ENCODE results near the gene FOSB. TPM values are rescaled to one million over a fixed set of nuclear protein-coding genes. Genes with fewer than 3 reads are reported as not detected.

FOSB gene
- total RNA-seq: 1,000 to 10,000 TPM in 1 of 5 donors, 100 to 1,000 TPM in 1, 10 to 100 TPM in 1, 1 to 10 TPM in 2; 6.7 to 1,173 (median 10.4) TPM
- total RNA-seq (2013): 359 TPM
- total RNA-seq: 1.2 to 3,888 (median 62.1) reads per million in 29 experiments

DNA sequence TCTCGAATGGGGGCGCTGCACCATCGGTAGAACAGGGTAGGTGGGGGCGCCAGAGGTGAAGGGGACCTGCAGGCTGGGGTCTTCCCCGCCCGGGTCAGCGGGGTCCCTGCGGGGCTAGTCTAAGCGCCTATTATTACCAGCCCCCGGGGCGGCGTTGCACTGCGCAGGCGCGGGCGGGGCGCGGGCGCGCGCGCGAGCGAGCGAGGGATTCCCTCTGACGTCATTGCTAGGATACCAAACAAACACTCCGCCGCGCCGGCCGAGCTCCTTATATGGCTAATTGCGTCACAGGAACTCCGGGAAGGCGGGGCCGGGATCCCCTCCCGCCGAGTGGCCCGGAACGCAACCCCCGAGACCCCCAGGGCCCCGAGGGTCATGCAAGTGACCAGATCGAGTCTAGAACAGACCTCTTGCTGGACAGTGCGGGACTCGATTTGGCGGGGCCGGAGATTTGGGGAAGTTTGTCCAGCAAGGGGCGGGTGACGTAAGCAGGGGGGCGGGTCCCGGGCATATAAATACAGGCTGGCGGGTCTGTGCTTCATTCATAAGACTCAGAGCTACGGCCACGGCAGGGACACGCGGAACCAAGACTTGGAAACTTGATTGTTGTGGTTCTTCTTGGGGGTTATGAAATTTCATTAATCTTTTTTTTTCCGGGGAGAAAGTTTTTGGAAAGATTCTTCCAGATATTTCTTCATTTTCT, at the start of gene FOSB:
FOSB (plus strand) TSS at position 541 of the 703 bp plus-strand sequence. CDS start 591 bp downstream, outside the sequence.
- H3K4me1 Mint-ChIP-seq: peaks cover 28 to 38% (median 29%) of the 10 kb centered on the region in 3 donors
- CTCF ChIA-PET: interaction anchor here in 1 of 2 donors (0.7 to 4.8 kb wide), 5 partner anchors 11 to 28 kb away, joined by 4 to 31 read pairs (median 6); no protein-coding TSS in a partner anchor

DNA sequence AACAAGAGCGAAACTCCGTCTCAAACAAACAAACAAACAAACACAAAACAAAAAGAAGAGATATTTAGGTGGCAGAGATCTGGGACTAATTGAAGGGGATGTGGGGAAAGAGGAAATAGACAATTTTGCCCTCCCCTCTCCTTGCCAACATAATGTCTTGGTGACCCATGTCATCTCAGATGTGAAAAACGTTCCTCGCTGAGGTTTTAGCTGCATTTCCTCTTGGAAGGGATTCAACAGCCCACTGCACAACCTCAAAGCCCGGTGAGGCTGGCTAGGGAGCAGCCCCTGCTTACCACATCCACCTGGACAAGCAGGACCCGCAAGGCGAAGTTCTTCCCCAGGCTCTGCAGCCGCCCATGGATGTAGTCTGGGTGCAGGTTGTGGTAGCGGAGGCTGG, 49.0 kb upstream of the FOSB start:
- no peak overlapping the region for H3K4me3 ChIP-seq (ENCODE audit: control insufficient read depth in 1 of 2, extremely low read depth in 1 of 2, low read length in 1 of 2)
- peaks cover 17 to 42% of the 10 kb centered on the region in 2 experiments for H3K4me1 ChIP-seq (ENCODE audit: control insufficient read depth in 1 of 2, extremely low read depth in 1 of 2, insufficient read depth in 2 of 2, low read length in 2 of 2)
- no peak overlapping the region for H3K27ac ChIP-seq (ENCODE audit: low read length)
- CTCF ChIA-PET: no interaction called here
- no CpG with 5 or more reads among the region's 9 CpGs for WGBS (ENCODE audit: insufficient coverage)
- POLR2A ChIA-PET: no interaction called here
- Mint-ChIP-seq H3K27ac (no peak overlapping the region), H3K4me1 (peaks cover 21 to 42% (median 32%) of the 10 kb centered on the region in 3 donors), H3K4me3 (no peak overlapping the region), H3K9me3 (no peaks in the 10 kb centered on the region), H3K36me3 (peaks cover 27% of the 10 kb centered on the region), H3K27me3 (no peaks in the 10 kb centered on the region)
- peaks cover 18 to 44% of the 10 kb centered on the region in 2 donors for H3K36me3 ChIP-seq (ENCODE audit: control insufficient read depth in 2 of 2, extremely low read depth in 1 of 2, insufficient read depth in 1 of 2, low read length in 1 of 2)
- DNase-seq (no peak), ATAC-seq (replicated peaks in 1 of 4) (no peak)
- no peaks in the 10 kb centered on the region for H3K27me3 ChIP-seq (replicated peaks in 1 of 2; ENCODE audit: control insufficient read depth in 2 of 2, extremely low read depth in 1 of 2, insufficient read depth in 2 of 2, low read length in 1 of 2)
- H3K9me3 ChIP-seq: no peaks in the 10 kb centered on the region

More for the DNA sequence above, at the start of gene FOSB:
- peak; percentile 86 to 98 (median 92) for DNase-seq
- ATAC-seq (replicated peaks in 1 of 4): peak; percentile 31 to 41 (median 38)
- peaks cover 19% of the 10 kb centered on the region for H3K36me3 Mint-ChIP-seq
- peaks cover 5 to 43% of the 10 kb centered on the region in 2 experiments for H3K4me1 ChIP-seq (ENCODE audit: control insufficient read depth in 1 of 2, extremely low read depth in 1 of 2, insufficient read depth in 2 of 2, low read length in 2 of 2)
- no peaks in the 10 kb centered on the region for H3K9me3 ChIP-seq
- peak within 1 kb of the TSS; percentile 93 to 97 for H3K27ac Mint-ChIP-seq
- POLR2A ChIA-PET: interaction anchor here (0.6 to 3.4 kb wide), 16 partner anchors 10 to 1145 kb away, joined by 3 to 59 read pairs (median 6); partner anchors contain the start of gene IRF2BP1 (in 1 of the 2)
- H3K27me3 Mint-ChIP-seq: peaks cover 4 to 7% of the 10 kb centered on the region in 2 donors
- no peaks in the 10 kb centered on the region for H3K9me3 Mint-ChIP-seq
- H3K36me3 ChIP-seq (ENCODE audit: control insufficient read depth in 2 of 2, extremely low read depth in 1 of 2, insufficient read depth in 1 of 2, low read length in 1 of 2): no peaks in the 10 kb centered on the region
- H3K4me3 Mint-ChIP-seq: peak within 1 kb of the TSS; percentile 89 to 95 (median 89)
- H3K27ac ChIP-seq (ENCODE audit: low read length): peak within 1 kb of the TSS; percentile 94
- H3K27me3 ChIP-seq (replicated peaks in 1 of 2; ENCODE audit: control insufficient read depth in 2 of 2, extremely low read depth in 1 of 2, insufficient read depth in 2 of 2, low read length in 1 of 2): peaks cover 2 to 44% of the 10 kb centered on the region in 2 experiments
- under 1% methylated on average over 52 of the region's 56 CpGs for WGBS (ENCODE audit: insufficient coverage)
- H3K4me3 ChIP-seq (ENCODE audit: control insufficient read depth in 1 of 2, extremely low read depth in 1 of 2, low read length in 1 of 2): peak within 1 kb of the TSS; percentile 73 to 86

DNA sequence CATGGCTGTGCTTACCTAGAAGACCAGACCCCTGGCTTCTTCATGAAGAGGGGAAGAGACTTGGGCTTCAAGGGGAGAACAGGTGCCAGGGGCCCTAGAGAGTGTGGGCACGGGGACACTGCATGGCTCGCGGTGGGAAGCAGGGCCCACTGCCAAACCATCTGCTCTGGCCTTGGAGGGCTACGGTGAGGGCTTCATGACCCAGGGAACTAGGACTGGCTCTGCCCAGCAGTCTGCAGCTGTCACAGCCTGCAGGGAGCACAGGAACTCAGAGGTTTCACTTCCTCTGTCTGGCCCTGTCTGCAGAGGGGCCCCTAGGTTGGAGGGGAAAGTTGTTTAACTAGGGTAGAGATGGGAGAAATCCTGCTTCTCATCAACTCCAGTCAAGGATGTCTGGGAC, 48.4 kb upstream of the FOSB start:
- Mint-ChIP-seq H3K4me1 (peaks cover 26 to 48% (median 38%) of the 10 kb centered on the region in 3 donors), H3K27ac (peak overlapping the region; percentile 23 to 77), H3K36me3 (peaks cover 23% of the 10 kb centered on the region), H3K4me3 (peak overlapping the region in 1 of 3 donors; percentile 15), H3K27me3 (no peaks in the 10 kb centered on the region), H3K9me3 (no peaks in the 10 kb centered on the region)
- Histone ChIP-seq H3K27ac (ENCODE audit: low read length) (no peak overlapping the region), H3K36me3 (ENCODE audit: control insufficient read depth in 2 of 2, extremely low read depth in 1 of 2, insufficient read depth in 1 of 2, low read length in 1 of 2) (peaks cover 18 to 39% of the 10 kb centered on the region in 2 donors), H3K9me3 (no peaks in the 10 kb centered on the region), H3K27me3 (replicated peaks in 1 of 2; ENCODE audit: control insufficient read depth in 2 of 2, extremely low read depth in 1 of 2, insufficient read depth in 2 of 2, low read length in 1 of 2) (no peaks in the 10 kb centered on the region), H3K4me3 (ENCODE audit: control insufficient read depth in 1 of 2, extremely low read depth in 1 of 2, low read length in 1 of 2) (no peak overlapping the region), H3K4me1 (ENCODE audit: control insufficient read depth in 1 of 2, extremely low read depth in 1 of 2, insufficient read depth in 2 of 2, low read length in 2 of 2) (peaks cover 17 to 48% of the 10 kb centered on the region in 2 experiments)
- 15% methylated on average over 4 of the region's 4 CpGs for WGBS (ENCODE audit: insufficient coverage)
- POLR2A ChIA-PET: no interaction called here
- no peak for ATAC-seq (replicated peaks in 1 of 4)
- CTCF ChIA-PET: no interaction called here
- peak in 1 of 35 experiments; percentile 47 for DNase-seq

DNA sequence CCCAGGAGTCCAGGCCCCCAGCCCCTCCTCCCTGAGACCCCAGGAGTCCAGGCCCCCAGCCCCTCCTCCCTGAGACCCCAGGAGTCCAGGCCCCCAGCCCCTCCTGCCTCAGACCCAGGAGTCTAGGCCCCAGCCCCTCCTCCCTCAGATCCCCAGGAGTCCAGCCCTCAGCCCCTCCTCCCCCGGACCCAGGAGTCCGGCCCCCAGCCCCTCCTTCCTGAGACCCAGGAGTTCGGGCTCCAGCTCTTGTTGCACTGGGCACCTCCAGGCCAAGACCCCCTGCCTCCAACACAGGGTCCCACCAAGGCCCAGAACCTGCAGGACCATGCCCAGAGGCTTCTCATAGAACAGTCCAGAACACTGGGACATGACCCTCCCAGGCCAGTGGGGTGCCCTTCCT, 47.9 kb upstream of the FOSB start:
- no peak for ATAC-seq (replicated peaks in 1 of 4)
- H3K4me3 ChIP-seq (ENCODE audit: control insufficient read depth in 1 of 2, extremely low read depth in 1 of 2, low read length in 1 of 2): no peak overlapping the region
- 23% methylated on average over 3 of the region's 3 CpGs for WGBS (ENCODE audit: insufficient coverage)
- peaks cover 29 to 51% (median 41%) of the 10 kb centered on the region in 3 donors for H3K4me1 Mint-ChIP-seq
- H3K27ac Mint-ChIP-seq: no peak overlapping the region
- peaks cover 19% of the 10 kb centered on the region for H3K36me3 Mint-ChIP-seq
- H3K4me3 Mint-ChIP-seq: peak overlapping the region in 1 of 3 donors; percentile 45
- H3K9me3 Mint-ChIP-seq: no peaks in the 10 kb centered on the region
- CTCF ChIA-PET: interaction anchor here in 1 of 2 donors (1.4 kb wide), 1 partner anchor 59 kb away, joined by 4 read pairs; no protein-coding TSS in a partner anchor
- H3K4me1 ChIP-seq (ENCODE audit: control insufficient read depth in 1 of 2, extremely low read depth in 1 of 2, insufficient read depth in 2 of 2, low read length in 2 of 2): peaks cover 17 to 50% of the 10 kb centered on the region in 2 experiments
- H3K9me3 ChIP-seq: no peaks in the 10 kb centered on the region
- POLR2A ChIA-PET: interaction anchor here in 1 of 2 donors (0.6 kb wide), 1 partner anchor 343 kb away, joined by 3 read pairs; no protein-coding TSS in a partner anchor
- no peaks in the 10 kb centered on the region for H3K27me3 Mint-ChIP-seq
- peaks cover 18 to 34% of the 10 kb centered on the region in 2 donors for H3K36me3 ChIP-seq (ENCODE audit: control insufficient read depth in 2 of 2, extremely low read depth in 1 of 2, insufficient read depth in 1 of 2, low read length in 1 of 2)
- no peak for DNase-seq
- H3K27me3 ChIP-seq (replicated peaks in 1 of 2; ENCODE audit: control insufficient read depth in 2 of 2, extremely low read depth in 1 of 2, insufficient read depth in 2 of 2, low read length in 1 of 2): no peaks in the 10 kb centered on the region
- no peak overlapping the region for H3K27ac ChIP-seq (ENCODE audit: low read length)

DNA sequence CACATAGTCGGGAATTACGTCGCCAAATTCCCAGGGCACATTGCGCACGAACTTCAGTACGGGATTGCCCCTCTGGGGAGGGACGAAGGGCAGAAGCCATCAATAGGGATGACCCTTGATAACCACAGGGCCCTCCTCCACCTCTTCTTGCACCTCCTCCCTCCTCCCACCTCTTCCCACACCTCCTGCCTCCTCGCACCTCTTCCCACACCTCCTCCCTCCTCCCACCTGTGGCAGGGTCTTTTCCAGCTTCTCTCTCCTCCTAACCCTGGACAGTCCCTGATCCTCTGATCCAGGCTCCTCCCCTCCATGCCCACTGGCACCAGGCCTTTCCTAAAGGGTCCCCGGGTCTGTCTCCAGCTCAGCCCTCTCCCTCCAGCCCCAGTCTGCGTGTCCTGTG, 47.4 kb upstream of the FOSB start:
- H3K4me1 Mint-ChIP-seq: peaks cover 29 to 51% (median 41%) of the 10 kb centered on the region in 3 donors
- DNase-seq (no peak), ATAC-seq (replicated peaks in 1 of 4) (no peak)
- peaks cover 17 to 50% of the 10 kb centered on the region in 2 experiments for H3K4me1 ChIP-seq (ENCODE audit: control insufficient read depth in 1 of 2, extremely low read depth in 1 of 2, insufficient read depth in 2 of 2, low read length in 2 of 2)
- peaks cover 18 to 33% of the 10 kb centered on the region in 2 donors for H3K36me3 ChIP-seq (ENCODE audit: control insufficient read depth in 2 of 2, extremely low read depth in 1 of 2, insufficient read depth in 1 of 2, low read length in 1 of 2)
- H3K27ac Mint-ChIP-seq: peak overlapping the region in 1 of 2 donors; percentile 46
- no peaks in the 10 kb centered on the region for H3K9me3 ChIP-seq
- POLR2A ChIA-PET: interaction anchor here in 1 of 2 donors (0.6 kb wide), 1 partner anchor 343 kb away, joined by 3 read pairs; no protein-coding TSS in a partner anchor
- peaks cover 19% of the 10 kb centered on the region for H3K36me3 Mint-ChIP-seq
- no peaks in the 10 kb centered on the region for H3K9me3 Mint-ChIP-seq
- CTCF ChIA-PET: interaction anchor here in 1 of 2 donors (1.4 kb wide), 1 partner anchor 58 kb away, joined by 4 read pairs; no protein-coding TSS in a partner anchor
- H3K27me3 Mint-ChIP-seq: no peaks in the 10 kb centered on the region
- no peaks in the 10 kb centered on the region for H3K27me3 ChIP-seq (replicated peaks in 1 of 2; ENCODE audit: control insufficient read depth in 2 of 2, extremely low read depth in 1 of 2, insufficient read depth in 2 of 2, low read length in 1 of 2)
- H3K27ac ChIP-seq (ENCODE audit: low read length): no peak overlapping the region
- H3K4me3 Mint-ChIP-seq: peak overlapping the region in 1 of 3 donors; percentile 45
- H3K4me3 ChIP-seq (ENCODE audit: control insufficient read depth in 1 of 2, extremely low read depth in 1 of 2, low read length in 1 of 2): no peak overlapping the region
- WGBS (ENCODE audit: insufficient coverage): 90% methylated on average over 8 of the region's 10 CpGs

DNA sequence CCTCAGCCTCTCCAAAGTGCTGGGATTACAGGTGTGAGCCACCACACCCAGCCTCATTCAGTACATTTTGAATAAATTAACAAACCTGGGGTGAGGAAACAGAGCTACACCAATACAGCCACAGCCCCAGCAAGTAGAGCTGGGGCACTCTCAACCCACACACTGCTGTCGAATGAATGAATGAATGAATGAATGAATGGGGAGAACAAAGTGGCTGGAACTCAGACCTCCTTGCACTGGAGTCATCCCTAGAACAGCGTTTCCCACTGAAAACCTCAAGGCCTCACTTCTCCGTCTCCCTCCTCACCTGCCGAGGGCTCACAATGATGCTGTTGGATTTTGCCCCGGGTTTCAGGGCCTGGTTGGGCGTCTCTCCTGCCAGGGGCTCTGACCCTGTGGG, 46.9 kb upstream of the FOSB start:
- ATAC-seq (replicated peaks in 1 of 4): no peak
- H3K9me3 ChIP-seq: no peaks in the 10 kb centered on the region
- 97% methylated on average over 5 of the region's 6 CpGs for WGBS (ENCODE audit: insufficient coverage)
- H3K36me3 ChIP-seq (ENCODE audit: control insufficient read depth in 2 of 2, extremely low read depth in 1 of 2, insufficient read depth in 1 of 2, low read length in 1 of 2): peaks cover 14 to 29% of the 10 kb centered on the region in 2 donors
- ChIA-PET POLR2A (no interaction called here), CTCF (interaction anchor here in 1 of 2 donors (1.4 kb wide), 1 partner anchor 58 kb away, joined by 4 read pairs; no protein-coding TSS in a partner anchor)
- H3K4me3 ChIP-seq (ENCODE audit: control insufficient read depth in 1 of 2, extremely low read depth in 1 of 2, low read length in 1 of 2): no peak overlapping the region
- peaks cover 29 to 54% (median 44%) of the 10 kb centered on the region in 3 donors for H3K4me1 Mint-ChIP-seq
- no peaks in the 10 kb centered on the region for H3K27me3 ChIP-seq (replicated peaks in 1 of 2; ENCODE audit: control insufficient read depth in 2 of 2, extremely low read depth in 1 of 2, insufficient read depth in 2 of 2, low read length in 1 of 2)
- H3K4me3 Mint-ChIP-seq: peak overlapping the region in 2 of 3 donors; percentile 31 to 45
- H3K4me1 ChIP-seq (ENCODE audit: control insufficient read depth in 1 of 2, extremely low read depth in 1 of 2, insufficient read depth in 2 of 2, low read length in 2 of 2): peaks cover 17 to 50% of the 10 kb centered on the region in 2 experiments
- H3K9me3 Mint-ChIP-seq: no peaks in the 10 kb centered on the region
- H3K27ac ChIP-seq (ENCODE audit: low read length): no peak overlapping the region
- no peak for DNase-seq
- H3K27ac Mint-ChIP-seq: no peak overlapping the region
- H3K36me3 Mint-ChIP-seq: peaks cover 19% of the 10 kb centered on the region
- no peaks in the 10 kb centered on the region for H3K27me3 Mint-ChIP-seq

Data from T-cell (primary cell).